ENCODE results near the gene ZNF565.
"Not testable (repeated sequence)": the region's sequence is repeated elsewhere in the genome, so short reads cannot be mapped to it uniquely, and the experiment has no call there.

ZNF565 gene

GRCh38 chr19:36214386-36215275 lies at the start of gene ZNF565, which contains the start of gene ZNF146:
ZNF565 (minus strand) TSS chr19:36214665; CDS start chr19:36201985, 12,680 bp downstream.
ZNF146 (plus strand) TSS chr19:36215106; CDS start chr19:36236441, 21,335 bp downstream.
- peak; percentile 86 to 92 (median 91) for DNase-seq

GRCh38 chr19:36259211-36259610 lies 44.7 kb upstream of the ZNF565 start:
- no peak for DNase-seq

- DNase-seq: no peak
Observed at GRCh38 chr19:36258028-36258875, 43.8 kb upstream of the ZNF565 start.

GRCh38 chr19:36257520-36257876 lies 43.0 kb upstream of the ZNF565 start:
- no peak for DNase-seq

GRCh38 chr19:36256853-36257519 lies 42.5 kb upstream of the ZNF565 start:
- no peak for DNase-seq

GRCh38 chr19:36256064-36256463 lies 41.6 kb upstream of the ZNF565 start:
- DNase-seq: no peak

GRCh38 chr19:36255316-36255715 lies 40.9 kb upstream of the ZNF565 start:
- no peak for DNase-seq

GRCh38 chr19:36254848-36255247 lies 40.4 kb upstream of the ZNF565 start:
- no peak for DNase-seq

GRCh38 chr19:36252047-36252446 lies 37.6 kb upstream of the ZNF565 start:
- DNase-seq: no peak

GRCh38 chr19:36246006-36246481 lies 31.6 kb upstream of the ZNF565 start:
- no peak for DNase-seq

GRCh38 chr19:36245210-36246005 lies 30.9 kb upstream of the ZNF565 start:
- no peak for DNase-seq

- no peak for DNase-seq
Observed at GRCh38 chr19:36244066-36244465, 29.6 kb upstream of the ZNF565 start.

GRCh38 chr19:36236946-36237310 lies 22.5 kb upstream of the ZNF565 start:
- DNase-seq: no peak

GRCh38 chr19:36236304-36236945 lies 22.0 kb upstream of the ZNF565 start:
- no peak for DNase-seq

GRCh38 chr19:36233626-36234025 lies 19.2 kb upstream of the ZNF565 start:
- DNase-seq: not testable (repeated sequence)

- DNase-seq: no peak
Observed at GRCh38 chr19:36225219-36225892, 10.9 kb upstream of the ZNF565 start.

- no peak for DNase-seq
Observed at GRCh38 chr19:36222503-36222902, 8.0 kb upstream of the ZNF565 start.

GRCh38 chr19:36221474-36221873 lies 7.0 kb upstream of the ZNF565 start:
- DNase-seq: no peak

GRCh38 chr19:36215276-36216123 lies 1.0 kb upstream of the ZNF565 start:
- DNase-seq: no peak

GRCh38 chr19:36212895-36213294 lies 1.6 kb downstream of the ZNF565 start:
- DNase-seq: no peak

Measured in activated CD4-positive, CD25-positive, alpha-beta regulatory T cell (primary cell).